HG03521 (cell line): ENCODE data around the gene ELAVL1.
"Not testable (repeated sequence)": the region's sequence is repeated elsewhere in the genome, so short reads cannot be mapped to it uniquely, and the experiment has no call there.

Experiments
- ATAC-seq: cut with Tn5 transposase; IDR thresholded peaks from one replicate; pipeline ENCODE4 v1.9.1; 2021; ENCODE audit warnings: mild to moderate bottlenecking, moderate library complexity; ENCODE audit not compliant: unreplicated experiment

The ELAVL1 gene

GRCh38 chr19:7941895-7942596 is 63.4 kb downstream of the ELAVL1 start:
- no peak for ATAC-seq

DNA sequence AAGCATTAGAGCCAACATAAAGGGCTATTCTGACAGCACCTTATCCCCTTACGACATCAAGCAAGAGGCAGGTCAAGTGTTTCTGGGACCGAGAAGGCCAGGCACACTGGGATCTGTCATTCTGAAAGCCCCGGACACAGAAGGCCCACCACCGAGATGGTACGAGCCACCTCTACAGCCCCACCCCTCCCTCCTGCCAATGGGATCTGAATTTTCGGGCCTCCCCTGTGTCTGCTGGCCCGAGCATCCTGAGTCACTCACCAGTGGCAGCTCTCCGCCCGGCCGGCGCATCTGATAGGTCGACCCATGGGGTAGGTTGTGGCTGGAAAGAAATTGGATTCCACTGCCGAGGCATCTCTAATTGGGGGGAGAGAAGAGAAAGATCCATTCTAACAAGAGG is 64.6 kb downstream of the ELAVL1 start:
- no peak for ATAC-seq

- no peak for ATAC-seq
These were observed 70.7 kb downstream of the ELAVL1 start for GRCh38 chr19:7934766-7935165.

GRCh38 chr19:7933828-7934725 is 71.4 kb downstream of the ELAVL1 start:
- no peak for ATAC-seq

DNA sequence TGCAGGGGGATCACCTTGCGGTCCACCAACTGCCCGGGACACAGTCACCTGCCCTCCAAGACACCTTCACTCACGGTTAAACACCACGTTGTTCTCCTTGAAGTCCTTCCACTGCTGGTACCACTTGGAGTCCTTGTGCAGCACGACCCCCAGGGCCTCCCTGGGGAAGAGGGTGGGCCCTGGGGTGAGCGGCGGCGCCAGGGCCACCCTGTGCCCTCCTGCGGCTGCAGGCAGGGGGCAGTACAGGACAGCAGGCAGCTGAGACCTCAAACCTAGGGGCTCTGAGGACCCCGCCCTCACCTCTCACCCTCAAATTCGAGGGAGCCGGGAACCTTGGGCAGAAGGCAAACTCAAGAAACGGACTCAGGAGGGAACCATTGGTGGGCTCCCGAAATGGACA is 72.0 kb downstream of the ELAVL1 start:
- no peak for ATAC-seq

- ATAC-seq = no peak
These were observed 72.5 kb downstream of the ELAVL1 start for GRCh38 chr19:7932930-7933300.

- no peak for ATAC-seq
These were observed 73.0 kb downstream of the ELAVL1 start for GRCh38 chr19:7932276-7932929.

GRCh38 chr19:7931221-7932061 is 74.0 kb downstream of the ELAVL1 start:
- ATAC-seq = no peak

DNA sequence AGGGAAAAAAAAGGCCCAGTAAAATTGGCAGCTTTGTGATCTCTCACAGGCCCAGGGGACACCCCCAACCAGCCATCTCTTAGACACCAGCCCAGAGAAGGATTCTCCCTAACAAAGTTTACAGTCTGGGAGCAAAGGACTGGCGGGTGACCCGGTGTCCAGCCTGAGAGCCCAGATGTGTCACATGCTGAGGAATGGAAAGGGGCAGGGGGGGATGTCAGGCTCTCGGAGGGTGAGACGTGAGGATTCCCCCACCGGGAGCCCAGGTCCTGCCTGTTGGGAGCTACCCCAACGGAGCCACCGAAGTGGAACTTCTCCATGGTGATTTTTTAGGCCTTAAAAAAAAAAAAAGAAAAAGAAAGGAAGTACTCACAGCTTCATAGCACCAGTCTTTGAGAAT is 74.7 kb downstream of the ELAVL1 start:
- ATAC-seq = no peak

- not testable (repeated sequence) for ATAC-seq
These were observed 75.4 kb downstream of the ELAVL1 start for GRCh38 chr19:7930030-7930429.

- ATAC-seq = no peak
These were observed 76.4 kb downstream of the ELAVL1 start for GRCh38 chr19:7928741-7929701.

DNA sequence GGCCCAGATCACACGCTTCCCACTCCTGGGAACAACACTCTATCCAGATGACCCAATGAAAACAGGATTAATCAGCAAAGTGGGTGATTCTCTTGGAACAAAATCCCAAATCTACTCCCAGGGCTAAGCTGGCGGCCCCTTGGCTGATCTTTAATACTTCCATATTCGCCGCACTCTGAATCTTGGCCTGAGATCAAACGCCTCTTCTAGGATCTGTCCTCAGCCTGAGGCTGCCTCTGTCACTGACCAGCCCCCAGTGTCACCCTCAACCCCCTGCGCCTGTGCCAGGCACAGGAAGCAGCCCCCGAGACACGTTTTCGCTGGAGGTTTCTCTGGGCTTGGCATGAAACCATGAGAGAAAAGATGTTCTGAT is 77.1 kb downstream of the ELAVL1 start:
- ATAC-seq = no peak

DNA sequence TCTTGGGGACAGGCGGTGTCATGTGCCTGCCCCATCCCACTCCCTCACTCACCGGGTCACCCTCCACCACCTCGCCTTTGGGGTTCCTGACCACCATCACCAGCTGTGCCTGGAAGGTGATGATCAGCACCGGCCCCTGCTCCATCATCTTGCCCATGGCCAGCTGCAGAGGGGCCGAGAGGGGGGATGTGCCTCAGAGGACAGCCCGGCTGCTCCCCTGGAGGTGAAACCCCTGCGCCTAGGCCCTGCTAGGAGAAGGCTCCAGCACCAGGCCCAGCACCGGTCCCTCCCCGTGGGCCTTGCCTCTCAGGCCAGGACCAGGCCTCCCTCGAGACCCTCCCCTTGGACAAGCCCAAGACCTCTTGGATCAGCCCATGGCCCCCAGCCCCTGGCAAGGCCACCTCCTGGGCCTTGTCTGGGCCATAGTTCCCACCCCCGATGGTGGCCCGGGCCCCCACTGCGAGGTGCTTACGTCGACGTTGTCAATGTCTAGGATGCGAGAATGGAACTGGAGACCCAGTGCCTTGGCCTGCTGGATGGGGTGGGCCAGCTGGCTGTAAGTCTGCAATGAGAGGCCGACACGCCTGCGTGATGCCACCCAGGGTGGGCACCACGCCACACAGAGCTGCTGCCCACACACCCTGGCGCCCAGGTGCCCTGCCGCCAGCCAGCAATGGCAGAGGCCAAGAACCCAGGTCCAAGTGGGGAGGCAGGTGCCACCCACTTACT is 77.7 kb downstream of the ELAVL1 start:
- ATAC-seq = no peak

- no peak for ATAC-seq
These were observed 78.5 kb downstream of the ELAVL1 start for GRCh38 chr19:7926727-7927604.

DNA sequence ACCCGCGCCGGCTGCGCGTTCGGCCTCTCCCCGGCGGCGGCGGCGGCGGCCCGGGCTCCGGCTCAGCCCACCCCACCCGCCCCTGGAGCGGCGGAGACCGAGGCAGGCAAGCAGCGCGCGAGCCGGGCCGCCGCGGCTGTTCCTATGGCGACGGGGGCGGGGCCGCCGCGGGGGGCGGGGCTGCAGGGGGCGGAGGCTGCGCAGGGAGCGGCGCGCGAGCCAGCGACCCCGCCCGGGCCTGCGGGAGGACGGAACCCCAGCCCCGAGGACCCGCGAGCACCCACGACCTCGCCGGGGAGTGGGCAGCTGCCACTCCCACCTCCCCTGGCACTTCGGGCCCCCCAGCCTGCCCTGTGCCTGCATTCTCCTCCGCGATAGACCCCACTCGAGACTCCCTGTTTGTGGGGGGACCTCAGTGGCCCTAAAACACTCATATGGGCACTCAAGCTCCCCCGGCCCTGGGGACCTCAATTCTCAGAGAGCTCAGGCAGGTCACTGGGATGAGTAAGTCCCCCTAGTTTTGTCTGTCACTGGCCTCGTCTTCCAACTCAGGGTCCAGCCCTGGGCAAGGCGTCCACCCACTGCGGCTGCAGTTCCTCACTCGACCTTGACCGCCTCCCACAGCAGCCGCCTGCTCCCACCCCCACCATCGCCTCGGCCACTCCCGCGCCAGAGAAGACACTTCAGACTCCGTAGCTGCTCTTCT is 79.3 kb downstream of the ELAVL1 start, which contains the start of gene CTXN1:
TSS of gene CTXN1 (minus strand) at position 115 of the 706 bp plus-strand sequence. CDS start 597 bp downstream, outside the sequence.
- ATAC-seq = peak; percentile 37

- no peak for ATAC-seq
These were observed 80.1 kb downstream of the ELAVL1 start for GRCh38 chr19:7925171-7925851.
